HG02763 (cell line): ENCODE measurements around the gene KCTD17.
"Not testable (repeated sequence)": the region's sequence is repeated elsewhere in the genome, so short reads cannot be mapped to it uniquely, and the experiment has no call there.

ENCODE experiments used
- ATAC-seq: cut with Tn5 transposase; IDR thresholded peaks from one replicate; pipeline ENCODE4 v1.9.1; 2021; ENCODE audit warnings: mild to moderate bottlenecking, moderate library complexity; ENCODE audit not compliant: unreplicated experiment

The KCTD17 gene

GRCh38 chr22:37057796-37058510 lies 6.4 kb downstream of the KCTD17 start:
- no peak for ATAC-seq

- ATAC-seq, result no peak
Observed at GRCh38 chr22:37058917-37059701, 7.6 kb downstream of the KCTD17 start.

GRCh38 chr22:37059876-37060449 lies 8.4 kb downstream of the KCTD17 start:
- ATAC-seq, result no peak

- no peak for ATAC-seq
Observed at GRCh38 chr22:37060801-37061610, 9.5 kb downstream of the KCTD17 start.

- ATAC-seq, result no peak
Observed at GRCh38 chr22:37061611-37062375, 10.3 kb downstream of the KCTD17 start.

GRCh38 chr22:37062376-37062675 lies 10.8 kb downstream of the KCTD17 start:
- no peak for ATAC-seq

- ATAC-seq, result no peak
Observed at GRCh38 chr22:37062702-37063381, 11.3 kb downstream of the KCTD17 start.

GRCh38 chr22:37063431-37064420 lies 12.2 kb downstream of the KCTD17 start:
- ATAC-seq, result no peak

GRCh38 chr22:37064553-37064952 lies 13.0 kb downstream of the KCTD17 start:
- ATAC-seq, result no peak

- no peak for ATAC-seq
Observed at GRCh38 chr22:37065180-37065579, 13.6 kb downstream of the KCTD17 start.

- ATAC-seq, result no peak
Observed at GRCh38 chr22:37065961-37066360, 14.4 kb downstream of the KCTD17 start.

GRCh38 chr22:37067428-37067827 lies 15.9 kb downstream of the KCTD17 start:
- ATAC-seq, result no peak

GRCh38 chr22:37068859-37069258 lies 17.3 kb downstream of the KCTD17 start:
- ATAC-seq, result no peak

- ATAC-seq, result no peak
Observed at GRCh38 chr22:37069319-37069718, 17.8 kb downstream of the KCTD17 start.

- ATAC-seq, result no peak
Observed at GRCh38 chr22:37069719-37070118, 18.2 kb downstream of the KCTD17 start.

- no peak for ATAC-seq
Observed at GRCh38 chr22:37070334-37070733, 18.8 kb downstream of the KCTD17 start.

- ATAC-seq, result no peak
Observed at GRCh38 chr22:37070744-37071143, 19.2 kb downstream of the KCTD17 start.

GRCh38 chr22:37071850-37072592 lies 20.5 kb downstream of the KCTD17 start:
- ATAC-seq, result not testable (repeated sequence)
